ENCODE measurements around the gene PPP6R3. TPM values are rescaled to one million over a fixed set of nuclear protein-coding genes. Genes with fewer than 3 reads are reported as not detected.

Gene PPP6R3
- total and polyA plus RNA-seq, 10 of the 15 experiments (the other 5 are each of a cell fraction or from before 2014, with no cell fraction given): 12.4 to 123 (median 74.1) TPM

DNA sequence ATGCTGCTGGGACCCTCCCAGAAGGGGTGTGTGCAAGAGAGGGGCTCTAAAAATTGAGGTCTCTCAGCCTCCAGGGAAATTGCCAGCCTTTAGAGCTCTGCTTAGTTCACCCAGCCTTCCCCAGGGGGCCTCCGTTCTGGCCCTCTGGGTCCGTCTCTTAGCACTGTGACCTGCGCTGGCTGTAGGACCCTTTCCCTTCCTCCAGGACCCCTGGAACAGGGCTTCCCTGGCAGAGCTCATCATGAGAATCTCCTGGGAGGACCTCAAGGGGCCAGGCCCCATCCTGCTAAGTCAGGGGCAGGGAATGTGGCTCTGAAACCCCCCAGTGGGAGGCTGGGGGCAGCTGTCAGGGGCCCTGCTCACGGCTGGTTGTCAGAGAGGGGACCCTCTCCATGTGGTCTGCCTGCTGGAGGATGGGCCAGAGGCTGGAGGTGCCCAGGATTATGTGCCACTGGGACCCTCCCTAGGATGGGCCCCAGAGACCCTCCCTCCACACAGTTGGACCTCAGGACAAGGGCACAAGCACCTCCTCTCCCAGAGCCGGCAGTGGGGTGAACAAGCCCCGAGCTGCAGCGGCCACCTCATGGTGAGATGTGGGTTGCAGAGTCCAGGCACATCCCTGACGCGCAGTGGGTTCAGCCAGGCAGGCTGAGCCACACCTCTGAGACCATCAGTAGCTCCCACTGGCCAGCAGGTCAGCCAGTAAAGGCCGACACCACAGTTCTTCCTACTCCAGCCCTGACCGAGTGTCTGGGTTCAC, 196.6 kb downstream of the PPP6R3 start:
- ChIA-PET SMC1A (ENCODE audit: uncharacterized antibody, unreplicated experiment) (no interaction called here), RAD21 (ENCODE audit: unreplicated experiment) (no interaction called here), CTCF (no interaction called here), POLR2A (no interaction called here)
- in situ Hi-C loops (cut with MboI) (no loop called here), intact Hi-C loops (cut with micrococcal nuclease; ENCODE audit: unreplicated experiment) (no loop called here)
- ATAC-seq: no peak
- Histone ChIP-seq H3K27ac (ENCODE audit: control insufficient read depth, insufficient read depth) (no peak overlapping the region), H3K27me3 (replicated peaks in 1 of 2; ENCODE audit: control insufficient read depth in 2 of 2, insufficient read depth in 2 of 2, low read length in 1 of 2) (no peaks in the 10 kb centered on the region; a peak in 2 of 4 replicates), H3K36me3 (ENCODE audit: control insufficient read depth in 2 of 2, insufficient read depth in 2 of 2, low read length in 1 of 2) (no peaks in the 10 kb centered on the region), H3K79me2 (ENCODE audit: control insufficient read depth, insufficient read depth, low read length) (no peaks in the 10 kb centered on the region), H3K4me1 (ENCODE audit: control insufficient read depth, insufficient read depth, low read length) (no peaks in the 10 kb centered on the region), H3K4me3 (no peak overlapping the region), H3K9ac (ENCODE audit: control insufficient read depth, insufficient read depth, low read length) (no peak overlapping the region), H2AFZ (ENCODE audit: control insufficient read depth, low read depth, low read length) (no peak overlapping the region), H3K4me2 (ENCODE audit: control insufficient read depth, insufficient read depth) (no peak overlapping the region), H4K20me1 (ENCODE audit: control insufficient read depth, insufficient read depth) (no peaks in the 10 kb centered on the region), H3K9me3 (replicated peaks; ENCODE audit: control insufficient read depth, insufficient read depth, low read length) (no peaks in the 10 kb centered on the region; the same call in 2 of the 3 replicates)
- 43% methylated on average over 10 of the region's 11 CpGs for WGBS (ENCODE audit: insufficient coverage, insufficient replicate concordance, low lambda C conversion rate, missing lambda C conversion rate)
- DNase-seq (ENCODE audit: low read depth, low spot score): no peak
- FAIRE-seq: no peak
- no TSS peak for BruUV-seq (replicated peaks)
- TF ChIP-seq, protein P1, sequence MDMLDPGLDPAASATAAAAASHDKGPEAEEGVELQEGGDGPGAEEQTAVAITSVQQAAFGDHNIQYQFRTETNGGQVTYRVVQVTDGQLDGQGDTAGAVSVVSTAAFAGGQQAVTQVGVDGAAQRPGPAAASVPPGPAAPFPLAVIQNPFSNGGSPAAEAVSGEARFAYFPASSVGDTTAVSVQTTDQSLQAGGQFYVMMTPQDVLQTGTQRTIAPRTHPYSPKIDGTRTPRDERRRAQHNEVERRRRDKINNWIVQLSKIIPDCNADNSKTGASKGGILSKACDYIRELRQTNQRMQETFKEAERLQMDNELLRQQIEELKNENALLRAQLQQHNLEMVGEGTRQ (IDR thresholded peaks at IDR 0.05; ENCODE audit: borderline replicate concordance, low read depth, low read length): no peak
- no peak for TF ChIP-seq NBN (IDR thresholded peaks at IDR 0.05)
- TF ChIP-seq, protein P2, sequence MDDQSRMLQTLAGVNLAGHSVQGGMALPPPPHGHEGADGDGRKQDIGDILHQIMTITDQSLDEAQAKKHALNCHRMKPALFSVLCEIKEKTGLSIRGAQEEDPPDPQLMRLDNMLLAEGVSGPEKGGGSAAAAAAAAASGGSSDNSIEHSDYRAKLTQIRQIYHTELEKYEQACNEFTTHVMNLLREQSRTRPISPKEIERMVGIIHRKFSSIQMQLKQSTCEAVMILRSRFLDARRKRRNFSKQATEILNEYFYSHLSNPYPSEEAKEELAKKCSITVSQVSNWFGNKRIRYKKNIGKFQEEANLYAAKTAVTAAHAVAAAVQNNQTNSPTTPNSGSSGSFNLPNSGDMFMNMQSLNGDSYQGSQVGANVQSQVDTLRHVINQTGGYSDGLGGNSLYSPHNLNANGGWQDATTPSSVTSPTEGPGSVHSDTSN (IDR thresholded peaks at IDR 0.05; ENCODE audit: insufficient replicate concordance, low read depth, low read length): no peak
- no peak for TF ChIP-seq RELA (IDR thresholded peaks at IDR 0.05; ENCODE audit: borderline replicate concordance, partially characterized antibody)
- no peak for TF ChIP-seq KDM1A (IDR thresholded peaks at IDR 0.05; ENCODE audit: borderline replicate concordance)
- TF ChIP-seq MYB (IDR thresholded peaks at IDR 0.05; ENCODE audit: borderline replicate concordance, low read depth, low read length): no peak
- TF ChIP-seq FOXK2 (IDR thresholded peaks at IDR 0.05): no peak
- no peak for TF ChIP-seq ZBED1 (IDR thresholded peaks at IDR 0.05; ENCODE audit: borderline replicate concordance)
- no peak for TF ChIP-seq NR2F1 (conservative IDR thresholded peaks at IDR 0.05)
- TF ChIP-seq CHD2 (IDR thresholded peaks at IDR 0.05; ENCODE audit: borderline replicate concordance, low read depth, low read length): no peak
- TF ChIP-seq SRF (IDR thresholded peaks at IDR 0.05; ENCODE audit: low read depth in 2 of 2, low read length in 2 of 2): no peak
- TF ChIP-seq, protein P3, sequence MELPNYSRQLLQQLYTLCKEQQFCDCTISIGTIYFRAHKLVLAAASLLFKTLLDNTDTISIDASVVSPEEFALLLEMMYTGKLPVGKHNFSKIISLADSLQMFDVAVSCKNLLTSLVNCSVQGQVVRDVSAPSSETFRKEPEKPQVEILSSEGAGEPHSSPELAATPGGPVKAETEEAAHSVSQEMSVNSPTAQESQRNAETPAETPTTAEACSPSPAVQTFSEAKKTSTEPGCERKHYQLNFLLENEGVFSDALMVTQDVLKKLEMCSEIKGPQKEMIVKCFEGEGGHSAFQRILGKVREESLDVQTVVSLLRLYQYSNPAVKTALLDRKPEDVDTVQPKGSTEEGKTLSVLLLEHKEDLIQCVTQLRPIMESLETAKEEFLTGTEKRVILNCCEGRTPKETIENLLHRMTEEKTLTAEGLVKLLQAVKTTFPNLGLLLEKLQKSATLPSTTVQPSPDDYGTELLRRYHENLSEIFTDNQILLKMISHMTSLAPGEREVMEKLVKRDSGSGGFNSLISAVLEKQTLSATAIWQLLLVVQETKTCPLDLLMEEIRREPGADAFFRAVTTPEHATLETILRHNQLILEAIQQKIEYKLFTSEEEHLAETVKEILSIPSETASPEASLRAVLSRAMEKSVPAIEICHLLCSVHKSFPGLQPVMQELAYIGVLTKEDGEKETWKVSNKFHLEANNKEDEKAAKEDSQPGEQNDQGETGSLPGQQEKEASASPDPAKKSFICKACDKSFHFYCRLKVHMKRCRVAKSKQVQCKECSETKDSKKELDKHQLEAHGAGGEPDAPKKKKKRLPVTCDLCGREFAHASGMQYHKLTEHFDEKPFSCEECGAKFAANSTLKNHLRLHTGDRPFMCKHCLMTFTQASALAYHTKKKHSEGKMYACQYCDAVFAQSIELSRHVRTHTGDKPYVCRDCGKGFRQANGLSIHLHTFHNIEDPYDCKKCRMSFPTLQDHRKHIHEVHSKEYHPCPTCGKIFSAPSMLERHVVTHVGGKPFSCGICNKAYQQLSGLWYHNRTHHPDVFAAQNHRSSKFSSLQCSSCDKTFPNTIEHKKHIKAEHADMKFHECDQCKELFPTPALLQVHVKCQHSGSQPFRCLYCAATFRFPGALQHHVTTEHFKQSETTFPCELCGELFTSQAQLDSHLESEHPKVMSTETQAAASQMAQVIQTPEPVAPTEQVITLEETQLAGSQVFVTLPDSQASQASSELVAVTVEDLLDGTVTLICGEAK (IDR thresholded peaks at IDR 0.05; ENCODE audit: borderline replicate concordance): no peak
- no peak for TF ChIP-seq CREB1 (IDR thresholded peaks at IDR 0.05; ENCODE audit: low read depth)
- TF ChIP-seq SIN3A (IDR thresholded peaks at IDR 0.05; ENCODE audit: low read depth, low read length): no peak
- TF ChIP-seq LARP7 (IDR thresholded peaks at IDR 0.05): no peak
- no peak for TF ChIP-seq IRF4 (IDR thresholded peaks at IDR 0.05; ENCODE audit: low read depth, low read length)
- TF ChIP-seq EP300 (IDR thresholded peaks at IDR 0.05; ENCODE audit: borderline replicate concordance in 1 of 2, control insufficient read depth in 1 of 2, low read depth in 2 of 2, low read length in 2 of 2): no peak
- TF ChIP-seq ZSCAN29 (IDR thresholded peaks at IDR 0.05): no peak
- no peak for TF ChIP-seq GATAD2B (conservative IDR thresholded peaks at IDR 0.05; ENCODE audit: low read depth)
